OCI-LY3 (cell line): Measurements from ENCODE around the gene CFAP157.

Experiments used
- H2AFZ ChIP-seq: fragments of 200-600, 300-600 bp; shearing (Covaris generic); 2 replicates; pipeline ENCODE4 v1.6.0; 2014; ENCODE audit warnings: antibody characterized with exemption, low read depth, low read length
- H3K27ac ChIP-seq: fragments of 200-600, 300-600 bp; sonication (generic); 2 replicates; pipeline ENCODE4 v1.5.1; 2014; ENCODE audit warnings: mild to moderate bottlenecking, low read length, moderate library complexity, mixed read lengths
- H3K27me3 ChIP-seq: fragments of 200-600, 300-600 bp; sonication (generic); 2 replicates; pipeline ENCODE4 v1.6.1; 2014; ENCODE audit warnings: low read depth, low read length, mixed read lengths
- H3K36me3 ChIP-seq: fragments of 200-600, 300-600 bp; sonication (generic); replicated peaks from 2 replicates; pipeline ENCODE3; 2014; ENCODE audit warnings: low read depth, low read length, mixed read lengths
- H3K4me1 ChIP-seq: fragments of 300-600, 200-600 bp; sonication (generic); 2 replicates; pipeline ENCODE4 v1.6.1; 2014; ENCODE audit warnings: low read length, mixed read lengths
- H3K4me2 ChIP-seq: fragments of 200-600, 300-600 bp; sonication (generic); 2 replicates; pipeline ENCODE4 v1.6.1; 2014; ENCODE audit warnings: low read length, mixed read lengths
- H3K4me3 ChIP-seq: fragments of 300-600, 200-600 bp; sonication (generic); 2 replicates; pipeline ENCODE4 v1.5.1; 2014; ENCODE audit warnings: antibody characterized with exemption, mild to moderate bottlenecking, low read length, moderate library complexity
- H3K79me2 ChIP-seq: fragments of 300-600, 200-600 bp; shearing (Covaris generic); 2 replicates; pipeline ENCODE4 v1.6.1; 2014; ENCODE audit warnings: mild to moderate bottlenecking, low read length, mixed read lengths
- H3K9ac ChIP-seq: fragments of 300-600, 200-600 bp; shearing (Covaris generic); 2 replicates; pipeline ENCODE4 v1.6.0; 2014; ENCODE audit warnings: mild to moderate bottlenecking, low read length, moderate library complexity
- H3K9me3 ChIP-seq: fragments of 200-600, 300-600 bp; shearing (Covaris generic); 2 replicates; pipeline ENCODE4 v1.6.1; 2014; ENCODE audit warnings: low read length, mixed read lengths; ENCODE audit not compliant: insufficient read depth
- H4K20me1 ChIP-seq: fragments of 200-600, 300-600 bp; sonication (generic); 2 replicates; pipeline ENCODE4 v1.6.1; 2016; ENCODE audit warnings: low read length, mixed read lengths; ENCODE audit not compliant: insufficient read depth
- CTCF ChIP-seq: fragments of 200-600, 300-600 bp; sonication (generic); IDR thresholded peaks from 2 replicates; pipeline ENCODE4 v1.5.1; 2014; ENCODE audit warnings: antibody characterized with exemption, low read length, low read depth
- EZH2phosphoT487 ChIP-seq: fragments of 200-600 bp; shearing (Covaris generic); IDR thresholded peaks from 2 replicates; pipeline ENCODE4 v1.6.1; 2018; ENCODE audit warnings: antibody characterized with exemption, mixed run types, low read depth

Gene CFAP157

GRCh38 chr9:127664324-127664677, 42.5 kb upstream of the CFAP157 start:
- no peaks in the 10 kb centered on the region for H3K36me3 ChIP-seq
- no peaks in the 10 kb centered on the region for H3K27me3 ChIP-seq
- H3K4me3 ChIP-seq = no peak overlapping the region
- H3K79me2 ChIP-seq = no peaks in the 10 kb centered on the region
- H3K4me1 ChIP-seq = no peaks in the 10 kb centered on the region
- TF ChIP-seq CTCF (no peak), EZH2phosphoT487 (no peak)
- H4K20me1 ChIP-seq = no peaks in the 10 kb centered on the region
- H3K9ac ChIP-seq = no peak overlapping the region
- no peaks in the 10 kb centered on the region for H3K9me3 ChIP-seq
- H3K27ac ChIP-seq = no peak overlapping the region
- no peak overlapping the region for H2AFZ ChIP-seq
- no peak overlapping the region for H3K4me2 ChIP-seq

- Histone ChIP-seq H3K9ac (no peak overlapping the region), H3K4me1 (no peaks in the 10 kb centered on the region), H4K20me1 (no peaks in the 10 kb centered on the region), H3K4me3 (no peak overlapping the region), H2AFZ (no peak overlapping the region), H3K9me3 (no peaks in the 10 kb centered on the region), H3K27ac (no peak overlapping the region), H3K4me2 (no peak overlapping the region), H3K27me3 (no peaks in the 10 kb centered on the region), H3K79me2 (no peaks in the 10 kb centered on the region), H3K36me3 (no peaks in the 10 kb centered on the region)
- TF ChIP-seq CTCF (no peak), EZH2phosphoT487 (no peak)
Observed at GRCh38 chr9:127664678-127665507, 41.9 kb upstream of the CFAP157 start.

GRCh38 chr9:127667127-127667844, 39.5 kb upstream of the CFAP157 start:
- Histone ChIP-seq H3K36me3 (no peaks in the 10 kb centered on the region), H3K9ac (no peak overlapping the region), H4K20me1 (no peaks in the 10 kb centered on the region), H3K9me3 (no peaks in the 10 kb centered on the region), H3K27me3 (no peaks in the 10 kb centered on the region), H3K79me2 (no peaks in the 10 kb centered on the region), H2AFZ (no peak overlapping the region), H3K4me1 (no peaks in the 10 kb centered on the region), H3K4me3 (no peak overlapping the region), H3K4me2 (no peak overlapping the region), H3K27ac (no peak overlapping the region)
- no peak for TF ChIP-seq CTCF

GRCh38 chr9:127667906-127668305, 38.9 kb upstream of the CFAP157 start:
- Histone ChIP-seq H3K9ac (no peak overlapping the region), H4K20me1 (no peaks in the 10 kb centered on the region), H3K79me2 (no peaks in the 10 kb centered on the region), H3K27ac (no peak overlapping the region), H3K9me3 (no peaks in the 10 kb centered on the region), H3K27me3 (no peaks in the 10 kb centered on the region), H2AFZ (no peak overlapping the region), H3K4me2 (no peak overlapping the region), H3K4me1 (no peaks in the 10 kb centered on the region), H3K36me3 (no peaks in the 10 kb centered on the region), H3K4me3 (no peak overlapping the region)
- TF ChIP-seq EZH2phosphoT487 = no peak
- TF ChIP-seq CTCF = no peak
